ENCODE results near the gene SPATA46.

SPATA46 gene

GRCh38 chr1:162373072-162373427 lies 3.6 kb downstream of the SPATA46 start:
- DNase-seq, result no peak

- DNase-seq, result no peak
Observed at GRCh38 chr1:162372159-162373071, 4.2 kb downstream of the SPATA46 start.

GRCh38 chr1:162371611-162372010 lies 5.0 kb downstream of the SPATA46 start:
- no peak for DNase-seq

- DNase-seq, result no peak
Observed at GRCh38 chr1:162370721-162371120, 5.9 kb downstream of the SPATA46 start.

GRCh38 chr1:162370161-162370560 lies 6.5 kb downstream of the SPATA46 start:
- DNase-seq, result no peak

- DNase-seq, result no peak
Observed at GRCh38 chr1:162369571-162369970, 7.1 kb downstream of the SPATA46 start.

GRCh38 chr1:162368451-162368850 lies 8.2 kb downstream of the SPATA46 start:
- DNase-seq, result no peak

GRCh38 chr1:162367772-162368171 lies 8.9 kb downstream of the SPATA46 start:
- no peak for DNase-seq

GRCh38 chr1:162367073-162367472 lies 9.6 kb downstream of the SPATA46 start:
- no peak for DNase-seq

GRCh38 chr1:162366671-162367070 lies 10.0 kb downstream of the SPATA46 start:
- no peak for DNase-seq

GRCh38 chr1:162366149-162366548 lies 10.5 kb downstream of the SPATA46 start:
- no peak for DNase-seq

- DNase-seq, result no peak
Observed at GRCh38 chr1:162365284-162366020, 11.2 kb downstream of the SPATA46 start.

- DNase-seq, result no peak
Observed at GRCh38 chr1:162364498-162364897, 12.2 kb downstream of the SPATA46 start.

GRCh38 chr1:162363823-162364222 lies 12.8 kb downstream of the SPATA46 start:
- DNase-seq, result no peak

GRCh38 chr1:162361349-162361748 lies 15.3 kb downstream of the SPATA46 start:
- DNase-seq, result no peak

- no peak for DNase-seq
Observed at GRCh38 chr1:162360874-162361260, 15.8 kb downstream of the SPATA46 start.

- DNase-seq, result no peak
Observed at GRCh38 chr1:162360237-162360873, 16.3 kb downstream of the SPATA46 start.

GRCh38 chr1:162359523-162360236 lies 17.0 kb downstream of the SPATA46 start:
- no peak for DNase-seq

GRCh38 chr1:162358928-162359327 lies 17.7 kb downstream of the SPATA46 start:
- no peak for DNase-seq

- DNase-seq, result peak; percentile 44
Observed at GRCh38 chr1:162357681-162358266, 18.9 kb downstream of the SPATA46 start.

- no peak for DNase-seq
Observed at GRCh38 chr1:162353702-162354101, 23.0 kb downstream of the SPATA46 start.

- no peak for DNase-seq
Observed at GRCh38 chr1:162353078-162353477, 23.6 kb downstream of the SPATA46 start.

- DNase-seq, result peak; percentile 28
Observed at GRCh38 chr1:162351874-162352273, 24.8 kb downstream of the SPATA46 start.
